HEK293 (cell line): Measurements from ENCODE around the gene CXXC5.

Experiments used
- CTCF ChIA-PET: fragments of 350-600 bp; formaldehyde crosslinking; extraction: SDS; loops from one replicate; lab custom pipeline; 2021; ENCODE audit warnings: antibody characterized with exemption; lab: Yijun Ruan, JAX
- POLR2A ChIA-PET: fragments of 300-600 bp; formaldehyde crosslinking; extraction: SDS; loops from one replicate; lab custom pipeline; 2020; ENCODE audit warnings: antibody characterized with exemption, inconsistent platforms; lab: Yijun Ruan, JAX
- H3K27ac ChIP-seq: fragments of 200-500 bp; sonication (Bioruptor generic); 2 replicates; pipeline ENCODE4 v1.5.1; 2014; ENCODE audit warnings: low read depth, low read length, control low read depth, inconsistent platforms; ENCODE audit errors: extremely low read depth
- H3K36me3 ChIP-seq, 2 experiments: fragments of 200-500 bp in 1 of 2; sonication (Bioruptor generic) in 1 of 2; 1 replicate in 1 of 2; 2 replicates in 1 of 2; pipeline ENCODE4 v1.5.1; 2014 to 2017; ENCODE audit warnings: inconsistent platforms in 2 of 2, low read length in 2 of 2; ENCODE audit not compliant: control insufficient read depth in 2 of 2, insufficient read depth in 1 of 2
- H3K4me1 ChIP-seq: fragments of 200-500 bp; sonication (Bioruptor generic); 2 replicates; pipeline ENCODE4 v1.5.1; 2014; ENCODE audit warnings: mild to moderate bottlenecking, low read length, inconsistent platforms; ENCODE audit not compliant: control insufficient read depth, insufficient read depth
- H3K4me3 ChIP-seq: 2 replicates; pipeline ENCODE4 v1.5.1; 2011; ENCODE audit warnings: low read depth, mild to moderate bottlenecking, control low read depth, low read length, moderate library complexity
- H3K9me3 ChIP-seq: fragments of 200-500 bp; sonication (Bioruptor generic); 2 replicates; pipeline ENCODE4 v1.5.1; 2014; ENCODE audit warnings: low read depth, low read length, inconsistent platforms; ENCODE audit not compliant: control insufficient read depth, insufficient read depth
- KLF10 ChIP-seq: fragments of 450-650 bp; IDR thresholded peaks from 2 replicates; pipeline ENCODE4 v1.5.1; 2018; ENCODE audit warnings: missing biosample characterization, mild to moderate bottlenecking, missing genetic modification characterization
- SP2 ChIP-seq: fragments of 450-650 bp; formaldehyde crosslinking; IDR thresholded peaks from 2 replicates; pipeline ENCODE4 v1.5.1; 2016; ENCODE audit warnings: missing biosample characterization, missing genetic modification characterization
- ZBTB17 ChIP-seq: fragments of 450-650 bp; formaldehyde crosslinking; IDR thresholded peaks from 2 replicates; pipeline ENCODE4 v1.5.1; 2016; ENCODE audit warnings: missing biosample characterization, missing genetic modification characterization
- ZBTB8A ChIP-seq: fragments of 450-650 bp; formaldehyde crosslinking; IDR thresholded peaks from 2 replicates; pipeline ENCODE4 v1.5.1; 2016; ENCODE audit warnings: missing biosample characterization, missing genetic modification characterization
- ZFP3 ChIP-seq: fragments of 450-650 bp; formaldehyde crosslinking; IDR thresholded peaks from 2 replicates; pipeline ENCODE4 v1.5.1; 2016; ENCODE audit warnings: low read depth, missing biosample characterization, missing genetic modification characterization
- ZNF10 ChIP-seq: fragments of 450-650 bp; formaldehyde crosslinking; IDR thresholded peaks from 2 replicates; pipeline ENCODE4 v1.5.1; 2017; ENCODE audit warnings: missing biosample characterization, missing genetic modification characterization
- ZNF121 ChIP-seq: fragments of 450-650 bp; formaldehyde crosslinking; IDR thresholded peaks from 2 replicates; pipeline ENCODE4 v1.5.1; 2016; ENCODE audit warnings: missing biosample characterization, missing genetic modification characterization
- ZNF138 ChIP-seq: fragments of 450-650 bp; formaldehyde crosslinking; IDR thresholded peaks from 2 replicates; pipeline ENCODE4 v1.5.1; 2016; ENCODE audit warnings: missing biosample characterization, missing genetic modification characterization, borderline replicate concordance
- ZNF19 ChIP-seq: fragments of 450-650 bp; formaldehyde crosslinking; IDR thresholded peaks from 2 replicates; pipeline ENCODE4; 2016; ENCODE audit warnings: missing biosample characterization, missing genetic modification characterization, low read depth
- ZNF202 ChIP-seq: fragments of 450-650 bp; formaldehyde crosslinking; IDR thresholded peaks from 2 replicates; pipeline ENCODE4 v1.5.1; 2016; ENCODE audit warnings: missing biosample characterization, missing genetic modification characterization, borderline replicate concordance
- ZNF324 ChIP-seq: fragments of 450-650 bp; formaldehyde crosslinking; IDR thresholded peaks from 2 replicates; pipeline ENCODE4 v1.5.1; 2016; ENCODE audit warnings: missing biosample characterization, missing genetic modification characterization
- ZNF354C ChIP-seq: fragments of 450-650 bp; formaldehyde crosslinking; IDR thresholded peaks from 2 replicates; pipeline ENCODE4 v1.5.1; 2016; ENCODE audit warnings: missing biosample characterization, missing genetic modification characterization, low read depth, borderline replicate concordance
- ZNF426 ChIP-seq: fragments of 450-650 bp; formaldehyde crosslinking; IDR thresholded peaks from 2 replicates; pipeline ENCODE4 v1.5.1; 2017; ENCODE audit warnings: missing biosample characterization, missing genetic modification characterization, mild to moderate bottlenecking, inconsistent platforms, moderate library complexity
- ZNF548 ChIP-seq: fragments of 450-650 bp; formaldehyde crosslinking; IDR thresholded peaks from 2 replicates; pipeline ENCODE4 v1.5.1; 2016; ENCODE audit warnings: missing biosample characterization, missing genetic modification characterization
- ZNF560 ChIP-seq: fragments of 450-650 bp; formaldehyde crosslinking; IDR thresholded peaks from 2 replicates; pipeline ENCODE4 v1.5.1; 2017; ENCODE audit warnings: missing biosample characterization, missing genetic modification characterization, borderline replicate concordance
- ZNF624 ChIP-seq: fragments of 450-650 bp; formaldehyde crosslinking; IDR thresholded peaks from 2 replicates; pipeline ENCODE4 v1.5.1; 2017; ENCODE audit warnings: missing biosample characterization, missing genetic modification characterization
- ZNF707 ChIP-seq: fragments of 450-650 bp; formaldehyde crosslinking; IDR thresholded peaks from 2 replicates; pipeline ENCODE4 v1.5.1; 2016; ENCODE audit warnings: missing biosample characterization, missing genetic modification characterization
- TF ChIP-seq, protein P1 (sequence below): fragments of 450-650 bp; formaldehyde crosslinking; IDR thresholded peaks from 2 replicates; pipeline ENCODE4 v1.5.0; 2017; ENCODE audit warnings: missing biosample characterization, missing genetic modification characterization, borderline replicate concordance
- TF ChIP-seq, protein P2 (sequence below): fragments of 450-650 bp; formaldehyde crosslinking; IDR thresholded peaks from 2 replicates; pipeline ENCODE4 v1.5.1; 2017; ENCODE audit warnings: missing biosample characterization, missing genetic modification characterization
- TF ChIP-seq, protein P3 (sequence below): fragments of 450-650 bp; formaldehyde crosslinking; IDR thresholded peaks from 2 replicates; pipeline ENCODE4 v1.5.1; 2016; ENCODE audit warnings: missing biosample characterization, missing genetic modification characterization

CXXC5 gene

GRCh38 chr5:139702548-139702947, 54.4 kb downstream of the CXXC5 start:
- peaks cover 2% of the 10 kb centered on the region; the same call in 1 of the 2 replicates for H3K4me1 ChIP-seq
- TF ChIP-seq ZNF548 (tag by site-specific recombination) (no peak), ZNF138 (tag by site-specific recombination) (no peak), ZNF121 (tag by site-specific recombination) (peak; percentile 59; the same call in 1 of the 2 replicates)
- TF ChIP-seq, protein P1, sequence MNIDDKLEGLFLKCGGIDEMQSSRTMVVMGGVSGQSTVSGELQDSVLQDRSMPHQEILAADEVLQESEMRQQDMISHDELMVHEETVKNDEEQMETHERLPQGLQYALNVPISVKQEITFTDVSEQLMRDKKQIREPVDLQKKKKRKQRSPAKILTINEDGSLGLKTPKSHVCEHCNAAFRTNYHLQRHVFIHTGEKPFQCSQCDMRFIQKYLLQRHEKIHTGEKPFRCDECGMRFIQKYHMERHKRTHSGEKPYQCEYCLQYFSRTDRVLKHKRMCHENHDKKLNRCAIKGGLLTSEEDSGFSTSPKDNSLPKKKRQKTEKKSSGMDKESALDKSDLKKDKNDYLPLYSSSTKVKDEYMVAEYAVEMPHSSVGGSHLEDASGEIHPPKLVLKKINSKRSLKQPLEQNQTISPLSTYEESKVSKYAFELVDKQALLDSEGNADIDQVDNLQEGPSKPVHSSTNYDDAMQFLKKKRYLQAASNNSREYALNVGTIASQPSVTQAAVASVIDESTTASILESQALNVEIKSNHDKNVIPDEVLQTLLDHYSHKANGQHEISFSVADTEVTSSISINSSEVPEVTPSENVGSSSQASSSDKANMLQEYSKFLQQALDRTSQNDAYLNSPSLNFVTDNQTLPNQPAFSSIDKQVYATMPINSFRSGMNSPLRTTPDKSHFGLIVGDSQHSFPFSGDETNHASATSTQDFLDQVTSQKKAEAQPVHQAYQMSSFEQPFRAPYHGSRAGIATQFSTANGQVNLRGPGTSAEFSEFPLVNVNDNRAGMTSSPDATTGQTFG (tag by site-specific recombination), result no peak
- TF ChIP-seq, protein P2, sequence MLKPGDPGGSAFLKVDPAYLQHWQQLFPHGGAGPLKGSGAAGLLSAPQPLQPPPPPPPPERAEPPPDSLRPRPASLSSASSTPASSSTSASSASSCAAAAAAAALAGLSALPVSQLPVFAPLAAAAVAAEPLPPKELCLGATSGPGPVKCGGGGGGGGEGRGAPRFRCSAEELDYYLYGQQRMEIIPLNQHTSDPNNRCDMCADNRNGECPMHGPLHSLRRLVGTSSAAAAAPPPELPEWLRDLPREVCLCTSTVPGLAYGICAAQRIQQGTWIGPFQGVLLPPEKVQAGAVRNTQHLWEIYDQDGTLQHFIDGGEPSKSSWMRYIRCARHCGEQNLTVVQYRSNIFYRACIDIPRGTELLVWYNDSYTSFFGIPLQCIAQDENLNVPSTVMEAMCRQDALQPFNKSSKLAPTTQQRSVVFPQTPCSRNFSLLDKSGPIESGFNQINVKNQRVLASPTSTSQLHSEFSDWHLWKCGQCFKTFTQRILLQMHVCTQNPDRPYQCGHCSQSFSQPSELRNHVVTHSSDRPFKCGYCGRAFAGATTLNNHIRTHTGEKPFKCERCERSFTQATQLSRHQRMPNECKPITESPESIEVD, result no peak
- no peaks in the 10 kb centered on the region for H3K9me3 ChIP-seq
- H3K4me3 ChIP-seq, result no peak overlapping the region
- no peaks in the 10 kb centered on the region for H3K36me3 ChIP-seq
- no peak overlapping the region for H3K27ac ChIP-seq
- CTCF ChIA-PET, result interaction anchor here (1.8 kb wide), 1 partner anchor 63 kb away, joined by 4 read pairs; no protein-coding TSS in a partner anchor
- POLR2A ChIA-PET, result no interaction called here

GRCh38 chr5:139704748-139705147, 56.6 kb downstream of the CXXC5 start:
- H3K27ac ChIP-seq, result no peak overlapping the region
- H3K4me1 ChIP-seq, result 0 out of 2 replicates have a peak, but pooled peaks cover 3% of the 10 kb centered on the region
- CTCF ChIA-PET, result interaction anchor here (1.1 kb wide), 1 partner anchor 59 kb away, joined by 4 read pairs; no protein-coding TSS in a partner anchor
- 0 out of 2 replicates have a peak, but pooled peaks have one; percentile 50 for TF ChIP-seq ZNF121 (tag by site-specific recombination)
- TF ChIP-seq KLF10 (tag by site-specific recombination), result no peak
- no peaks in the 10 kb centered on the region for H3K36me3 ChIP-seq
- no peak overlapping the region for H3K4me3 ChIP-seq
- H3K9me3 ChIP-seq, result no peaks in the 10 kb centered on the region
- POLR2A ChIA-PET, result interaction anchor here (0.6 kb wide), 1 partner anchor 57 kb away, joined by 3 read pairs; the partner anchor contains the start of gene CXXC5

- H3K9me3 ChIP-seq, result no peaks in the 10 kb centered on the region
- CTCF ChIA-PET, result interaction anchor here (1.4 kb wide), 1 partner anchor 82 kb away, joined by 4 read pairs; no protein-coding TSS in a partner anchor
- POLR2A ChIA-PET, result no interaction called here
- no peak overlapping the region for H3K27ac ChIP-seq
- H3K36me3 ChIP-seq, result no peaks in the 10 kb centered on the region
- no peak overlapping the region for H3K4me3 ChIP-seq
- TF ChIP-seq SP2 (tag by site-specific recombination) (0 out of 2 replicates have a peak, but pooled peaks have one; percentile 18), ZNF19 (tag by site-specific recombination) (no peak), ZNF707 (tag by site-specific recombination) (no peak)
- H3K4me1 ChIP-seq, result 0 out of 2 replicates have a peak, but pooled peaks cover 3% of the 10 kb centered on the region
Observed at GRCh38 chr5:139705191-139705590, 57.0 kb downstream of the CXXC5 start.

DNA sequence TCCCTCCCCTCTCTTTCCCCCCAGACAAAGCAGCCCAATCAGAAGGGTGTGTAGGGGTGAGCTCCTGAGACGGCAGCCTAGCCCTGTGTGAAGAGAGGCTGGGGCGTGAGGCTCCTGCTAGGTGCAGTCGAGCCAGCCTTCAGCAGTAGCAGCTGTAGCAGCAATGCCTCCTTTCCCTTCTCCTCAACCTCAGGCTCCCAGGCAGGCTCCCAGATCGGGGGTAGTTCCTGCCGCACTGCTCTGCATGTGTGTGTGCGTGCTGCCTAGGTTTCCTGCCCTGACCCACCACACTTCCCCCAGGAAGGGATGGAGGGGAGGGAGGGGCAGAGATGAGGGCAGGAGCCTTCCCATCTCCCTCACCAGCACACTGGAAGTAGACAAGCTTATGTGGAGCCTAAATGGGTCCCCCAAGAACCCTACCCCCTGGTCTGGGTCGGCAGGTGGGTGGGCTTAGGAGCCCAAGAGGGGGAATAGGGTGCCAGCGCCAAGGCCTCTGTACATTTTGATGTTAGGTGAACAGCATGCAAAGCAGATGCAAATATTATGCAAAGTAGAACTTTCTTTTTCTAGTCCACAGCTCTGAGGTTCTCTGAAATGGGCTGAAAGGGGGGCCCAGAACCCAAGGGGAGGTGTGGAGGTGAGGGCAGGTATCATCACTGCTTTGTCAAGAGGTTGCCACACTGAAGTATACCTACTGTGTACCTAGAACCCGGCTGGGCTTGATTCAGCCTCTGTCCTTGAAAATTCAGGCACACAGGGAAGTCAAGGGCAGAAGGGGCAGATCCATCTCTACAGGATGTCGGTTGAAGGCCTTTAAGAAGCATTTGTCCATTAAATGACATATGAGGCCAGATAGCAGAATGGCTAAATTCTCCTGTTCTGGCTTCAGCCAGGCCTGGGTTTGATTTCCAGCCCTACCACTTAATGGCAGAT, 57.8 kb downstream of the CXXC5 start:
- no peaks in the 10 kb centered on the region for H3K9me3 ChIP-seq
- no peak overlapping the region for H3K27ac ChIP-seq
- ChIA-PET CTCF (interaction anchor here (0.6 to 1.4 kb wide), 2 partner anchors 81 to 483 kb away, joined by 3 to 4 read pairs; no protein-coding TSS in a partner anchor), POLR2A (no interaction called here)
- no peak overlapping the region for H3K4me3 ChIP-seq
- H3K4me1 ChIP-seq, result 0 out of 2 replicates have a peak, but pooled peaks cover 3% of the 10 kb centered on the region
- H3K36me3 ChIP-seq, result no peaks in the 10 kb centered on the region
- TF ChIP-seq ZNF624 (tag by site-specific recombination) (no peak), ZBTB17 (tag by site-specific recombination) (no peak), ZNF354C (no peak), ZFP3 (tag by site-specific recombination) (no peak), ZNF426 (no peak), ZNF560 (no peak), ZNF324 (tag by site-specific recombination) (no peak), ZNF202 (tag by site-specific recombination) (no peak), ZBTB8A (tag by site-specific recombination) (no peak), ZNF10 (no peak)
- TF ChIP-seq, protein P3, sequence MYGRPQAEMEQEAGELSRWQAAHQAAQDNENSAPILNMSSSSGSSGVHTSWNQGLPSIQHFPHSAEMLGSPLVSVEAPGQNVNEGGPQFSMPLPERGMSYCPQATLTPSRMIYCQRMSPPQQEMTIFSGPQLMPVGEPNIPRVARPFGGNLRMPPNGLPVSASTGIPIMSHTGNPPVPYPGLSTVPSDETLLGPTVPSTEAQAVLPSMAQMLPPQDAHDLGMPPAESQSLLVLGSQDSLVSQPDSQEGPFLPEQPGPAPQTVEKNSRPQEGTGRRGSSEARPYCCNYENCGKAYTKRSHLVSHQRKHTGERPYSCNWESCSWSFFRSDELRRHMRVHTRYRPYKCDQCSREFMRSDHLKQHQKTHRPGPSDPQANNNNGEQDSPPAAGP (tag by site-specific recombination), result no peak
